Lung microvascular endothelial cell (primary cell): Measurements from ENCODE around the gene SHC2. TPM values are rescaled to one million over a fixed set of nuclear protein-coding genes. Genes with fewer than 3 reads are reported as not detected.

Source experiments
- DNase-seq, 2 donors: peaks; one replicate each; pipeline versions ENCODE4 v3.0.0 to v3.0.0-alpha.2; 2010; ENCODE audit warnings: low read depth in 2 of 2
- total RNA-seq: library from RNA; depleted of rRNA; stranded (reverse); fragments of >200 nt; gene quantifications from 2 replicates; pipeline ENCODE4 v1.2.1, GENCODE V29; 2014

Gene SHC2
- total RNA-seq, 1 donor from 2014 or later, result 28.4 TPM

- DNase-seq, result no peak
Observed at GRCh38 chr19:374183-374885, 86.5 kb downstream of the SHC2 start.

- DNase-seq, result no peak
Observed at GRCh38 chr19:373391-374182, 87.2 kb downstream of the SHC2 start.

- peak; percentile 37 to 71 for DNase-seq
Observed at GRCh38 chr19:372306-372890, 88.4 kb downstream of the SHC2 start.

GRCh38 chr19:371501-372168 is 89.2 kb downstream of the SHC2 start:
- DNase-seq, result peak in 1 of 2 donors; percentile 19

GRCh38 chr19:370641-371330 is 90.0 kb downstream of the SHC2 start:
- no peak for DNase-seq

- no peak for DNase-seq
Observed at GRCh38 chr19:369876-370275, 91.0 kb downstream of the SHC2 start.

- no peak for DNase-seq
Observed at GRCh38 chr19:369256-369655, 91.6 kb downstream of the SHC2 start.

GRCh38 chr19:368630-369024 is 92.2 kb downstream of the SHC2 start:
- DNase-seq, result no peak

GRCh38 chr19:367963-368629 is 92.7 kb downstream of the SHC2 start:
- DNase-seq, result no peak

GRCh38 chr19:367561-367960 is 93.3 kb downstream of the SHC2 start:
- no peak for DNase-seq

GRCh38 chr19:366951-367350 is 93.9 kb downstream of the SHC2 start:
- no peak for DNase-seq

Other genes starting within 250 kb of the SHC2 start
- 31.6 and 36.1 TPM in 2 replicates for gene PLPP2, start 169.6 kb downstream of the SHC2 start, total RNA-seq
- 6.5 and 6.9 TPM in 2 replicates for gene MIER2, start 116.2 kb downstream of the SHC2 start, total RNA-seq
- gene C2CD4C, start 51.9 kb downstream of the SHC2 start, total RNA-seq, result 2.0 and 7.5 TPM in 2 replicates
- under 0.01 TPM in 1 of 2 replicates, not detected in the other for gene MADCAM1, start 35.5 kb upstream of the SHC2 start, total RNA-seq
- 26.4 and 29.4 TPM in 2 replicates for gene TPGS1, start 46.5 kb upstream of the SHC2 start, total RNA-seq
- gene CDC34, start 70.7 kb upstream of the SHC2 start, total RNA-seq, result 74.3 and 89.3 TPM in 2 replicates
- gene GZMM, start 83.0 kb upstream of the SHC2 start, total RNA-seq, result not detected in 2 replicates
- gene BSG, start 111.6 kb upstream of the SHC2 start, total RNA-seq, result 184 and 198 TPM in 2 replicates
- gene HCN2, start 128.8 kb upstream of the SHC2 start, total RNA-seq, result 0.40 and 0.44 TPM in 2 replicates
- gene POLRMT, start 172.5 kb upstream of the SHC2 start, total RNA-seq, result 14.4 and 18.8 TPM in 2 replicates
- gene FGF22, start 178.8 kb upstream of the SHC2 start, total RNA-seq, result not detected in 2 replicates
- 25.5 and 27.8 TPM in 2 replicates for gene RNF126, start 202.2 kb upstream of the SHC2 start, total RNA-seq
- 5.0 and 5.2 TPM in 2 replicates for gene FSTL3, start 215.4 kb upstream of the SHC2 start, total RNA-seq
- not detected in 2 replicates for gene PRSS57, start 234.4 kb upstream of the SHC2 start, total RNA-seq
- gene PALM, start 247.9 kb upstream of the SHC2 start, total RNA-seq, result 23.1 and 36.9 TPM in 2 replicates